B cell (primary cell): ENCODE results near the gene AGTPBP1.

ENCODE experiments used
- CTCF ChIP-seq: fragments of 200-600 bp; IDR thresholded peaks from one replicate; pipeline ENCODE4 v1.8.0; 2022; ENCODE audit warnings: antibody characterized with exemption, mild to moderate bottlenecking
- EZH2 ChIP-seq: IDR thresholded peaks from 2 replicates; pipeline ENCODE4 v1.6.1; 2012; ENCODE audit warnings: borderline replicate concordance, low read depth, mild to moderate bottlenecking, moderate library complexity, low read length; ENCODE audit not compliant: insufficient read depth, poor library complexity, severe bottlenecking

GRCh38 chr9:85510830-85511504 lies 230.8 kb downstream of the AGTPBP1 start:
- no peak for TF ChIP-seq CTCF
- no peak for TF ChIP-seq EZH2
